Measurements from ENCODE around the gene GMPPA.
A peak's percentile ranks its signal among the peaks of the same experiment; 100 is the strongest.

Gene GMPPA

GRCh38 chr2:219496247-219496824 lies 2.4 kb upstream of the GMPPA start:
- Histone ChIP-seq H3K36me3 (ENCODE audit: control insufficient read depth, insufficient read depth, low read length) (no peaks in the 10 kb centered on the region), H3K4me1 (ENCODE audit: control insufficient read depth, insufficient read depth, low read length, poor library complexity, severe bottlenecking) (peaks cover 26% of the 10 kb centered on the region), H3K4me3 (ENCODE audit: extremely low read depth, insufficient read depth, low read length, poor library complexity, severe bottlenecking) (no peak overlapping the region), H3K9me3 (ENCODE audit: control insufficient read depth, low read length) (no peaks in the 10 kb centered on the region), H3K27ac (ENCODE audit: low read depth, low read length, severe bottlenecking) (no peak overlapping the region)
- 29 to 40% methylated on average over 15 to 17 of the region's 20 CpGs for WGBS, 2 experiments (ENCODE audit: insufficient coverage in 2 of 2)

- no peaks in the 10 kb centered on the region for H3K36me3 ChIP-seq (ENCODE audit: control insufficient read depth, insufficient read depth, low read length)
- no peak overlapping the region for H3K27ac ChIP-seq (ENCODE audit: low read depth, low read length, severe bottlenecking)
- H3K4me3 ChIP-seq (ENCODE audit: extremely low read depth, insufficient read depth, low read length, poor library complexity, severe bottlenecking) = peak overlapping the region; percentile 57
- H3K9me3 ChIP-seq (ENCODE audit: control insufficient read depth, low read length) = no peaks in the 10 kb centered on the region
- WGBS, 2 experiments (ENCODE audit: insufficient coverage in 2 of 2) = 23% methylated on average over 52 to 58 of the region's 61 CpGs
- peaks cover 32% of the 10 kb centered on the region for H3K4me1 ChIP-seq (ENCODE audit: control insufficient read depth, insufficient read depth, low read length, poor library complexity, severe bottlenecking)
These were observed 1.7 kb upstream of the GMPPA start for GRCh38 chr2:219496825-219497494.

- Histone ChIP-seq H3K9me3 (ENCODE audit: control insufficient read depth, low read length) (no peaks in the 10 kb centered on the region), H3K4me3 (ENCODE audit: extremely low read depth, insufficient read depth, low read length, poor library complexity, severe bottlenecking) (peak overlapping the region; percentile 57), H3K4me1 (ENCODE audit: control insufficient read depth, insufficient read depth, low read length, poor library complexity, severe bottlenecking) (peaks cover 40% of the 10 kb centered on the region), H3K36me3 (ENCODE audit: control insufficient read depth, insufficient read depth, low read length) (no peaks in the 10 kb centered on the region), H3K27ac (ENCODE audit: low read depth, low read length, severe bottlenecking) (peak overlapping the region; percentile 71)
- WGBS, 2 experiments (ENCODE audit: insufficient coverage in 2 of 2) = 3 to 5% methylated on average over 52 to 56 of the region's 59 CpGs
These were observed 1.0 kb upstream of the GMPPA start for GRCh38 chr2:219497495-219498279.

DNA sequence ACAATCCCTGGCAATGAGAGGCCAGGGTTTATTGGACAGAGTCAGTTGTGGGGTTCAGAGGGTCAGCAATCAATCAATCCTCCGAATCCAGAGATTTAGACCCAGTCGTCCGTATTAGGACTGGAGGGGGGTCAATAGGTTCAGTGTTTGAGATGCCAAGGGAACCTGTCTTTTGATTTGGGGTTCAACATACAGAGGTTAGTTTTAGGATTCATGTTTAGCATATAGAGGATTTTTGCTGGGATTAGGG lies 292 bp downstream of the GMPPA start:
- WGBS, 2 experiments (ENCODE audit: insufficient coverage in 2 of 2) = 8 to 10% methylated on average over 3 of the region's 3 CpGs
- H3K4me1 ChIP-seq (ENCODE audit: control insufficient read depth, insufficient read depth, low read length, poor library complexity, severe bottlenecking) = peaks cover 41% of the 10 kb centered on the region
- H3K4me3 ChIP-seq (ENCODE audit: extremely low read depth, insufficient read depth, low read length, poor library complexity, severe bottlenecking) = peak overlapping the region; percentile 57
- no peaks in the 10 kb centered on the region for H3K36me3 ChIP-seq (ENCODE audit: control insufficient read depth, insufficient read depth, low read length)
- peak overlapping the region; percentile 44 for H3K27ac ChIP-seq (ENCODE audit: low read depth, low read length, severe bottlenecking)
- no peaks in the 10 kb centered on the region for H3K9me3 ChIP-seq (ENCODE audit: control insufficient read depth, low read length)

DNA sequence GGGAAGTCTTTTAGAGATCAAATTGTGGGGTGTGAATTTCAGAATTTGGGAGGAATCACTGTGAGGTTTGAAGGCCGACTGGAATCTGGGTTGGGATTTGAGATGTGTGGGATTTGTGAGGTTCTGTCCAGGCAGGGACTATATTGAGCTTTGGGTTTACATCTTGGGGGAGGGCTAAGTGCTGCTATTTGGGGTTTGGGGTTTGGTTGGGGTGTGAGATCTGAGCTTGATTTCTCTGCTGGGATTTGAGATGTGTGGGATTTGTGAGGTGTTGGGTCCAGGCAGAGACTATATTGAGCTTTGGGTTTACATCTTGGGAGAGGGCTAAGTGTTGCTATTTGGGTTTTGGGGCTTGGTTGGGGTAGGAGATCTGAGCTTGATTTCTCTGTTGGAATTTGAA lies 864 bp downstream of the GMPPA start:
- Histone ChIP-seq H3K4me3 (ENCODE audit: extremely low read depth, insufficient read depth, low read length, poor library complexity, severe bottlenecking) (peak overlapping the region; percentile 57), H3K4me1 (ENCODE audit: control insufficient read depth, insufficient read depth, low read length, poor library complexity, severe bottlenecking) (peaks cover 41% of the 10 kb centered on the region), H3K9me3 (ENCODE audit: control insufficient read depth, low read length) (no peaks in the 10 kb centered on the region), H3K36me3 (ENCODE audit: control insufficient read depth, insufficient read depth, low read length) (no peaks in the 10 kb centered on the region), H3K27ac (ENCODE audit: low read depth, low read length, severe bottlenecking) (no peak overlapping the region)
- WGBS, 2 experiments (ENCODE audit: insufficient coverage in 2 of 2) = 67 to 78% methylated on average over 1 of the region's 1 CpG

DNA sequence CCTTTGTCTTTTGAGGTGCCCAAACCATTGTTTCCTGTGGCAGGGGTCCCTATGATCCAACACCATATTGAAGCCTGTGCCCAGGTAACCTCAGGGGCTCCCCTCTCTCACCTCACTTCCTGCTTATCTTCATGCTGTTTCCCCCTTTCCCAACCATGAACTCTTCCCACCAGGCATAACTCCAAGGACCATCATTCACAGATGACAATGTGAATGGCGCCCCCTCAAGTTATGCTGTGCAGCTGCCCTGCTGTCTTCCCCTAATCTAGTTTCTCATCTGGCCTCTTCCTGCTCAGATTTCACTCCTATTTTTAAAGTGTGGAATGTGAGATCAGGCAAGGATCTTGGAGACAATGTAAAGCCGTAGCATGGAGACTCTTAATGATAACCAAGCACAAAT lies 1.4 kb downstream of the GMPPA start:
- WGBS, 2 experiments (ENCODE audit: insufficient coverage in 2 of 2) = 83 to 86% methylated on average over 1 to 2 of the region's 2 CpGs
- no peaks in the 10 kb centered on the region for H3K36me3 ChIP-seq (ENCODE audit: control insufficient read depth, insufficient read depth, low read length)
- H3K27ac ChIP-seq (ENCODE audit: low read depth, low read length, severe bottlenecking) = no peak overlapping the region
- H3K4me3 ChIP-seq (ENCODE audit: extremely low read depth, insufficient read depth, low read length, poor library complexity, severe bottlenecking) = no peak overlapping the region
- H3K9me3 ChIP-seq (ENCODE audit: control insufficient read depth, low read length) = no peaks in the 10 kb centered on the region
- H3K4me1 ChIP-seq (ENCODE audit: control insufficient read depth, insufficient read depth, low read length, poor library complexity, severe bottlenecking) = peaks cover 41% of the 10 kb centered on the region

- WGBS, 2 experiments (ENCODE audit: insufficient coverage in 2 of 2) = 91 to 95% methylated on average over 13 to 14 of the region's 14 CpGs
- no peak overlapping the region for H3K27ac ChIP-seq (ENCODE audit: low read depth, low read length, severe bottlenecking)
- peaks cover 8% of the 10 kb centered on the region for H3K36me3 ChIP-seq (ENCODE audit: control insufficient read depth, insufficient read depth, low read length)
- peaks cover 38% of the 10 kb centered on the region for H3K4me1 ChIP-seq (ENCODE audit: control insufficient read depth, insufficient read depth, low read length, poor library complexity, severe bottlenecking)
- H3K9me3 ChIP-seq (ENCODE audit: control insufficient read depth, low read length) = no peaks in the 10 kb centered on the region
- H3K4me3 ChIP-seq (ENCODE audit: extremely low read depth, insufficient read depth, low read length, poor library complexity, severe bottlenecking) = no peak overlapping the region
These were observed 3.2 kb downstream of the GMPPA start for GRCh38 chr2:219501849-219502248.

DNA sequence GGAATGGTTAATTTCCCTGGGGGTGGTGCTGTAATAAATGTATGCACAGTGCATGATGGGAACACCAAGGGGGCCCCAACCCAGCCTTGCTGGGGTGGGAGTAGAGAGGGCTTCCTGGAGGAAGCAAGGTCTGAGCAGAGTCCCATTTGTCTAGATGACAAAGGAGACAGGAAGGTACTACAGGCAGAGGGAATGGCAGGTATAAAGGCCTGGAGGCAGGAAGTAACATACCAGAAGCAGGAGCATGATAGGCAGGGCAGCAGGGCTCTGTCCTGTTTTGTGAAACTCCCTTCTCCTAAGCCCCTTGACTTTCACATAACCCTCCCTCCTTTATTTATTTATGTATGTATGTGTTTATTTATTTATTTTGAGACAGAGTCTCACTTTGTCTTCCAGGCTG lies 3.9 kb downstream of the GMPPA start:
- H3K4me3 ChIP-seq (ENCODE audit: extremely low read depth, insufficient read depth, low read length, poor library complexity, severe bottlenecking) = no peak overlapping the region
- H3K36me3 ChIP-seq (ENCODE audit: control insufficient read depth, insufficient read depth, low read length) = peaks cover 11% of the 10 kb centered on the region
- peaks cover 33% of the 10 kb centered on the region for H3K4me1 ChIP-seq (ENCODE audit: control insufficient read depth, insufficient read depth, low read length, poor library complexity, severe bottlenecking)
- H3K9me3 ChIP-seq (ENCODE audit: control insufficient read depth, low read length) = no peaks in the 10 kb centered on the region
- no peak overlapping the region for H3K27ac ChIP-seq (ENCODE audit: low read depth, low read length, severe bottlenecking)

DNA sequence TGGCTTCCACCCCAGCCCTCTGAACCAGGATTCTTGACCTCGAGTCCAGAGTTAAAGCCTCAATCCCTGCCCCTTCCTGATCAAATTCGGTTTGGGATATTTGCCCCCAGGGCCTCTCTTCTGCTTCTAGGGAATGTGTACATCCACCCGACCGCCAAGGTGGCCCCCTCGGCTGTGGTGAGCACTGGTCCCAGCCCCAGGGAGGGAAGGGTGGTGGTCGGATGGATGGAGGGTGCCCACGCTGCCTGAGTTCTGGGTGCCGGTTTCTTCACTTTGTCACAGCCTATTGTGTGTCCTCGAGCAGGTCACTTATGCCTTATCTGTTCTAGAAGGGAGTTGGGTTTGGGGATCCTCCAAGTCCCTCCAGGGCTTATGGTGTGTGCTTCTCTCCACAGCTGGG lies 6.9 kb downstream of the GMPPA start:
- Histone ChIP-seq H3K4me1 (ENCODE audit: control insufficient read depth, insufficient read depth, low read length, poor library complexity, severe bottlenecking) (peaks cover 29% of the 10 kb centered on the region), H3K27ac (ENCODE audit: low read depth, low read length, severe bottlenecking) (no peak overlapping the region), H3K4me3 (ENCODE audit: extremely low read depth, insufficient read depth, low read length, poor library complexity, severe bottlenecking) (no peak overlapping the region), H3K9me3 (ENCODE audit: control insufficient read depth, low read length) (no peaks in the 10 kb centered on the region), H3K36me3 (ENCODE audit: control insufficient read depth, insufficient read depth, low read length) (peaks cover 11% of the 10 kb centered on the region)
- WGBS, 2 experiments (ENCODE audit: insufficient coverage in 2 of 2) = 92 to 95% methylated on average over 8 to 9 of the region's 9 CpGs

GRCh38 chr2:219506153-219506801 lies 7.6 kb downstream of the GMPPA start:
- 82 to 86% methylated on average over 17 to 23 of the region's 23 CpGs for WGBS, 2 experiments (ENCODE audit: insufficient coverage in 2 of 2)
- H3K4me3 ChIP-seq (ENCODE audit: extremely low read depth, insufficient read depth, low read length, poor library complexity, severe bottlenecking) = no peak overlapping the region
- H3K9me3 ChIP-seq (ENCODE audit: control insufficient read depth, low read length) = peaks cover 4% of the 10 kb centered on the region
- no peak overlapping the region for H3K27ac ChIP-seq (ENCODE audit: low read depth, low read length, severe bottlenecking)
- H3K4me1 ChIP-seq (ENCODE audit: control insufficient read depth, insufficient read depth, low read length, poor library complexity, severe bottlenecking) = peaks cover 24% of the 10 kb centered on the region
- H3K36me3 ChIP-seq (ENCODE audit: control insufficient read depth, insufficient read depth, low read length) = peaks cover 11% of the 10 kb centered on the region
